Measurements from ENCODE around the gene MBTPS2. TPM values are rescaled to one million over a fixed set of nuclear protein-coding genes. Genes with fewer than 3 reads are reported as not detected.

Gene MBTPS2
- total RNA-seq, 1 donor from 2014 or later = 15.0 TPM

- DNase-seq (ENCODE audit: low read depth, low spot score) = no peak
- TF ChIP-seq CTCF (conservative IDR thresholded peaks at IDR 0.05) = no peak
- H3K9me3 Mint-ChIP-seq = peaks cover 2% of the 10 kb centered on the region
- no peak overlapping the region for H3K27ac Mint-ChIP-seq (ENCODE audit: unreplicated experiment)
- H3K4me1 Mint-ChIP-seq = peaks cover 39% of the 10 kb centered on the region
- H3K36me3 Mint-ChIP-seq (ENCODE audit: low read depth) = no peaks in the 10 kb centered on the region
- no peaks in the 10 kb centered on the region for H3K27me3 Mint-ChIP-seq (ENCODE audit: low read depth)
- H3K4me3 Mint-ChIP-seq = no peak overlapping the region
These were observed 95.0 kb downstream of the MBTPS2 start for GRCh38 chrX:21934414-21934813.

Other genes with a start within 250 kb of the MBTPS2 start
- gene KLHL34, start 181.3 kb upstream of the MBTPS2 start, total RNA-seq = not detected in 2 replicates
- gene SMPX, start 81.5 kb upstream of the MBTPS2 start, total RNA-seq = 0.51 TPM in 1 of 2 replicates, not detected in the other
- 1.5 TPM in 2 replicates for gene YY2, start 16.4 kb downstream of the MBTPS2 start, total RNA-seq
- gene SMS, start 101.1 kb downstream of the MBTPS2 start, total RNA-seq = 346 and 354 TPM in 2 replicates
- gene PHEX, start 192.7 kb downstream of the MBTPS2 start, total RNA-seq = 0.47 and 0.57 TPM in 2 replicates